ENCODE data around the gene FKBP6. TPM values are rescaled to one million over a fixed set of nuclear protein-coding genes. Genes with fewer than 3 reads are reported as not detected.

The FKBP6 gene
- total and polyA plus RNA-seq, 9 of the 15 experiments (the other 6 are each of a cell fraction or from before 2014, with no cell fraction given): not detected

DNA sequence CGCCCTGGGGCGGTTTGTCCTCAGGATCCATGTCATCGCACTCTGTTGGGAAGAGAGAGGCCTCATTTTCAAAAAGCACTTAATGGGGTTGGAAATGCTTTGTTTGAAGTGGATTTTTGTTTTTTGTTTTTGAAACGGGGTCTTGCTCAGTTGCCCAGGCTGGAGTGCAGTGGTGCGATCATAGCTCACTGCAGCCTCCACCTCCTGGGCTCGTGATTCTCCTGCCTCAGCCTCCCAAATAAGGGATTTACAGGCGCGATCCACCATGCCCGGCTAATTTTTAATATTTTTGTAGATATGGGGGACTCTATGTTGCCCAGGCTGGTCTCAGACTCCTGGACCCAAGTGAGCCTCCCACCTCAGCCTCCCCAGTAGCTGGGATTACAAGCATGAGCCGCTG lies 735 bp downstream of the FKBP6 start:
- intact Hi-C loops (cut with micrococcal nuclease): no loop called here
- TF ChIP-seq KLF1 (tag; IDR thresholded peaks at IDR 0.05) (no peak), ZNF121 (CRISPR knock-in tag; conservative IDR thresholded peaks at IDR 0.05) (peak; percentile 81)
- H3K27me3 ChIP-seq (ENCODE audit: control insufficient read depth in 2 of 2, insufficient read depth in 2 of 2, low read length in 2 of 2): peaks cover 39 to 55% of the 10 kb centered on the region in 2 experiments
- no peak overlapping the region for H3K27ac ChIP-seq (ENCODE audit: extremely low read depth, low read depth, low read length)
- H3K36me3 ChIP-seq (ENCODE audit: control insufficient read depth, insufficient read depth, low read length): no peaks in the 10 kb centered on the region
- no peak for DNase-seq (ENCODE audit: extremely low read depth in 1 of 4, low spot score in 3 of 4)
- no peaks in the 10 kb centered on the region for H3K9me3 ChIP-seq (replicated peaks; ENCODE audit: control insufficient read depth, insufficient read depth, low read depth, low read length)
- H3K4me1 ChIP-seq (replicated peaks in 1 of 2; ENCODE audit: control insufficient read depth in 2 of 2, insufficient read depth in 2 of 2, low read length in 2 of 2): peaks cover 0 to 7% of the 10 kb centered on the region in 2 experiments; a peak in 2 of 5 replicates
- H3K9me1 ChIP-seq (ENCODE audit: control insufficient read depth, insufficient read depth, low read length): no peaks in the 10 kb centered on the region
- H2AFZ ChIP-seq (ENCODE audit: low read depth, low read length): no peak overlapping the region
- ATAC-seq: no peak
- ChIA-PET CTCF (ENCODE audit: low intra/inter-chr PET ratio) (no interaction called here), POLR2A (interaction anchor here (0.7 kb wide), 1 partner anchor 111 kb away, joined by 4 read pairs; no protein-coding TSS in a partner anchor)
- H4K20me1 ChIP-seq (replicated peaks; ENCODE audit: control insufficient read depth, insufficient read depth, low read length): peaks cover 5% of the 10 kb centered on the region; the same call in 1 of the 2 replicates
- no peaks in the 10 kb centered on the region for H3K79me2 ChIP-seq (ENCODE audit: control insufficient read depth, insufficient read depth, low read length)
- no TSS peak for BruUV-seq (replicated peaks)
- no peak overlapping the region for H3K9ac ChIP-seq (ENCODE audit: insufficient read depth in 1 of 2, low read depth in 2 of 2, low read length in 2 of 2)
- H3K4me2 ChIP-seq (ENCODE audit: insufficient read depth, low read length): no peak overlapping the region
- 19% methylated on average over 10 of the region's 10 CpGs for WGBS (ENCODE audit: insufficient coverage, low coverage, missing lambda C conversion rate)
- no peak overlapping the region for H3K4me3 ChIP-seq
- FAIRE-seq: no peak
- in situ Hi-C loops (cut with MboI): no loop called here

DNA sequence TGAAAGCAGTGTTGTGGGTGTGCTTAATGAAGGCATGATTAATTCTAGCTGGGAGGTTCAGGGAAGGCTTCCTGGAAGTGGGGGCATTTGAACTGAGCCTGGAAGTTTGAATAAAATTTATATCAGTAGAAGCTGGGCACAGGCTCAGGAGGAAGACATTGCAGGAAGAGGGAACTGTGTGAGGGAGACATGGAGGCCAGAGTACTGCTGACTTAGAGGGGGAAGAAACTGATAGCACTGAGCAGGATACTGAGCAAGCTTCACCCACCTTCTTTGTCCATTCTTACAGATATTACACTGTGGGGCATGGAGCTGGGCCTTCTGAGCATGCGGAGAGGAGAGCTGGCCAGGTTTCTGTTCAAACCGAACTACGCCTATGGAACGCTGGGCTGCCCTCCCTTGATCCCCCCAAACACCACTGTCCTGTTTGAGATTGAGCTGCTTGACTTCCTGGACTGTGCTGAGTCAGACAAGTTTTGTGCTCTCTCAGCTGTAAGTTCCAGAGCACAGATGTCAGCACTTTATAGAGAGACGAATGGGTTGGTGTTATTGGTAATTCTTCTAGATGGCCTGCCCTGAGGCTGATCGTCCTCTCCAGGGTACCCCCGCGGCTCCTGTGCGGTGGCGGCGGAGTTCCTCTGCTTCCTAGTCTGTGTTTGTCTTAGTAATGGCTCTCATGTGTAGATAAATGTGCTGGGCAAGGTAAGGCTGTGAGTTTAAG lies 2.1 kb downstream of the FKBP6 start:
- POLR2A ChIA-PET: interaction anchor here (0.6 kb wide), 1 partner anchor 568 kb away, joined by 4 read pairs; no protein-coding TSS in a partner anchor
- TF ChIP-seq MAFF (IDR thresholded peaks at IDR 0.05; ENCODE audit: low read length): peak; percentile 8; the same call in 1 of the 2 replicates
- no peak for TF ChIP-seq ZC3H4 (CRISPR knock-in tag; IDR thresholded peaks at IDR 0.05; ENCODE audit: borderline replicate concordance)
- no peak for TF ChIP-seq DIDO1 (tag; IDR thresholded peaks at IDR 0.05; ENCODE audit: low read depth)
- TF ChIP-seq, protein P1, sequence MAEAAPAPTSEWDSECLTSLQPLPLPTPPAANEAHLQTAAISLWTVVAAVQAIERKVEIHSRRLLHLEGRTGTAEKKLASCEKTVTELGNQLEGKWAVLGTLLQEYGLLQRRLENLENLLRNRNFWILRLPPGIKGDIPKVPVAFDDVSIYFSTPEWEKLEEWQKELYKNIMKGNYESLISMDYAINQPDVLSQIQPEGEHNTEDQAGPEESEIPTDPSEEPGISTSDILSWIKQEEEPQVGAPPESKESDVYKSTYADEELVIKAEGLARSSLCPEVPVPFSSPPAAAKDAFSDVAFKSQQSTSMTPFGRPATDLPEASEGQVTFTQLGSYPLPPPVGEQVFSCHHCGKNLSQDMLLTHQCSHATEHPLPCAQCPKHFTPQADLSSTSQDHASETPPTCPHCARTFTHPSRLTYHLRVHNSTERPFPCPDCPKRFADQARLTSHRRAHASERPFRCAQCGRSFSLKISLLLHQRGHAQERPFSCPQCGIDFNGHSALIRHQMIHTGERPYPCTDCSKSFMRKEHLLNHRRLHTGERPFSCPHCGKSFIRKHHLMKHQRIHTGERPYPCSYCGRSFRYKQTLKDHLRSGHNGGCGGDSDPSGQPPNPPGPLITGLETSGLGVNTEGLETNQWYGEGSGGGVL (CRISPR knock-in tag; IDR thresholded peaks at IDR 0.05): no peak

More for the DNA sequence above, 2.1 kb downstream of the FKBP6 start:
- CTCF ChIA-PET (ENCODE audit: low intra/inter-chr PET ratio): no interaction called here
- H3K9me1 ChIP-seq (ENCODE audit: control insufficient read depth, insufficient read depth, low read length): no peaks in the 10 kb centered on the region
- H3K4me2 ChIP-seq (ENCODE audit: insufficient read depth, low read length): no peak overlapping the region
- peaks cover 43 to 53% of the 10 kb centered on the region in 2 experiments for H3K27me3 ChIP-seq (ENCODE audit: control insufficient read depth in 2 of 2, insufficient read depth in 2 of 2, low read length in 2 of 2)
- H3K27ac ChIP-seq (ENCODE audit: extremely low read depth, low read depth, low read length): no peak overlapping the region
- H3K4me1 ChIP-seq (replicated peaks in 1 of 2; ENCODE audit: control insufficient read depth in 2 of 2, insufficient read depth in 2 of 2, low read length in 2 of 2): no peaks in the 10 kb centered on the region
- no peak overlapping the region for H3K9ac ChIP-seq (ENCODE audit: insufficient read depth in 1 of 2, low read depth in 2 of 2, low read length in 2 of 2)
- DNase-seq (ENCODE audit: extremely low read depth in 1 of 4, low spot score in 3 of 4) (no peak), FAIRE-seq (no peak), ATAC-seq (peak; percentile 47; the same call in 2 of the 3 replicates)
- no peaks in the 10 kb centered on the region for H3K36me3 ChIP-seq (ENCODE audit: control insufficient read depth, insufficient read depth, low read length)
- intact Hi-C loops (cut with micrococcal nuclease): loop anchor here (10.0 kb wide), 1 partner anchor 405 kb away; the partner anchor contains the start of gene ABHD11
- no peaks in the 10 kb centered on the region for H3K9me3 ChIP-seq (replicated peaks; ENCODE audit: control insufficient read depth, insufficient read depth, low read depth, low read length)
- no peak overlapping the region for H2AFZ ChIP-seq (ENCODE audit: low read depth, low read length)
- no peak overlapping the region for H3K4me3 ChIP-seq
- H4K20me1 ChIP-seq (replicated peaks; ENCODE audit: control insufficient read depth, insufficient read depth, low read length): peaks cover 5% of the 10 kb centered on the region; the same call in 1 of the 2 replicates
- H3K79me2 ChIP-seq (ENCODE audit: control insufficient read depth, insufficient read depth, low read length): no peaks in the 10 kb centered on the region
- no TSS peak for BruUV-seq (replicated peaks)
- in situ Hi-C loops (cut with MboI): loop anchor here (10.0 kb wide), 1 partner anchor 405 kb away; the partner anchor contains the start of gene ABHD11
- under 1% methylated on average over 11 of the region's 11 CpGs for WGBS (ENCODE audit: insufficient coverage, low coverage, missing lambda C conversion rate)
